Muscle of back (tissue), 11 donors: Measurements from ENCODE around the gene UTS2B. TPM values are rescaled to one million over a fixed set of nuclear protein-coding genes. Genes with fewer than 3 reads are reported as not detected.
"Not testable (repeated sequence)": the region's sequence is repeated elsewhere in the genome, so short reads cannot be mapped to it uniquely, and the experiment has no call there.

ENCODE experiments used
- DNase-seq, 3 donors: peaks; one replicate each; pipeline versions ENCODE4 v3.0.0 to v3.0.0-alpha.2; 2013
- polyA plus RNA-seq, 10 donors: library from polyadenylated mRNA; unstranded; fragments of 120-200 nt; gene quantifications; one replicate each; pipeline ENCODE4 v1.2.1, GENCODE V29; 2013; ENCODE audit not compliant: insufficient read length in 10 of 10

Gene UTS2B
- polyA plus RNA-seq, 10 donors, result 0.12 to 0.22 (median 0.16) TPM; not detected in 7

GRCh38 chr3:191282251-191283185 lies 47.8 kb downstream of the UTS2B start:
- peak in 2 of 3 donors; percentile 26 to 29 for DNase-seq

GRCh38 chr3:191280882-191281281 lies 49.4 kb downstream of the UTS2B start:
- no peak for DNase-seq

DNA sequence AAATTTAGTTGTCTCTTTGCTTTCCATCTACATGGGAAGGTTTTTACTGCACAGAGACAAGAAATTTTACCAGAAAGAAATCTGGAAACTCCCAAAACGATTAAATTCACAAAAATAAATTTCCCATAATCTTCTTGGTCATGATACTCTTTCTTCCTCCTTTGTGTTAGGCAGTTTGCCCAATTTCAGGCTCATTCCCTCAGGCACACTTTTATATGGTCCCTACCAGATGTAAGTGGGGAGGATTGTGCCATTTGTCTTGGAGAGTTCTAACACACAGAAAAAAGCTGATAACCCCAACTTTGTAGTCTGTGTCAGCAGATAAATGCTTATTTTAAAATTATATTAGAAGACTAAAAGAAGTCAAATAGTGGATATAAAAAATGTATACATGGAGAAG lies 50.2 kb downstream of the UTS2B start:
- DNase-seq, result no peak

- no peak for DNase-seq
These were observed 54.6 kb downstream of the UTS2B start for GRCh38 chr3:191275751-191276150.

GRCh38 chr3:191275244-191275643 lies 55.1 kb downstream of the UTS2B start:
- not testable (repeated sequence) for DNase-seq

GRCh38 chr3:191269289-191270085 lies 60.8 kb downstream of the UTS2B start:
- DNase-seq, result no peak

DNA sequence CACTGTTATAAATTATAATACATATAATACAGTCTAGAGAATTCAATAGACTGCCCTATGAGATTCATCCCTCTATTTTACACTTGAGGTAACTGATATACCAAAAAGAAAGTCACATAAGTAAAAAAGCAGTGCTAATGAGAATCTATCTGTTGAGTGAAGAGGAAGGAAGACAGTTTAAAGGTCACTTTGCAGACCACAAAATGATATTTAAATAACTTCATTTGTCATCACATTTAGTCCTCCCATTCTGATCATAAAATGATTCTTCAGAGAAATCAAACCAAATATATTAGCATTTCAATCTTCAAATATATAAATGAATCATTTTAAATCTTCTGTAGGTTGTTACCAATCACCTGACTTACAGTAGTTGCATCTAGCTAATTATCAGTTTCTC lies 61.6 kb downstream of the UTS2B start:
- no peak for DNase-seq

DNA sequence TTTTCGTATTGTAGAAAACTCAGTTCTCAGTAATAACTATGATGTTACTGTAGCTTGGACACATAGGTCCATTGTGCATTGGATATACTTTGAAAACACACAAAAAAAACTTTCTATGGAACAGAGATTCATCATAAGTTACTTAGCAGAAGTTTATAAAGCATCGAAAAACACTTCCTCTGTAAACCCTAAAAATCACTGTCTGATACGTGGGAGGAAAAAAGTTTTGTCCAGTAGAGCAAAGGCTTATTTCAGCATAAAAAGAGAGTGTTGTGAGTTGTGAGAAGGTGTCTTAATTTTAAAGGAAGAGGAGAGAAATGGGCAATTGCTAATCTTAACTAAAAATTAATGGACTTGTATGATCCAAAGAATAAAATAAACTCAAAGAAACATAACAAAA lies 66.5 kb downstream of the UTS2B start:
- DNase-seq, result no peak

DNA sequence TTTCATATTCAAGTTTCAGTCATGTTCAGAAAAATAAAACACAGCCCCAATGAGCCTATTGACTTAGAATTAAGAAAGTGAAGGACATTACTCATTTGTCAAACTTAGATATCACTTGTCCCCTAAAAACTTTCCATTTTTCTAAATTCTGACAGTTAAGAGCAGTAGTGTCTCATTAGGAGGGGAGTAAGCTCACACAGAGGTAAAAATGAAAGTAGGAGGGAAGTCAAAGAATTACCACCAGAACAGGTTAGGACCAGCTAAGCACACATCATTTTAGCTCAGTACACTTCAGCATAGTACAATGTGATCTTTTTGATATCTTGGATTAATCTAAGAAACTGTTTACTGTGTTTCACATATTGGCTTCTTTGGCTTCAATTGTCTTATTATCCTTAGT lies 67.0 kb downstream of the UTS2B start:
- DNase-seq, result no peak

DNA sequence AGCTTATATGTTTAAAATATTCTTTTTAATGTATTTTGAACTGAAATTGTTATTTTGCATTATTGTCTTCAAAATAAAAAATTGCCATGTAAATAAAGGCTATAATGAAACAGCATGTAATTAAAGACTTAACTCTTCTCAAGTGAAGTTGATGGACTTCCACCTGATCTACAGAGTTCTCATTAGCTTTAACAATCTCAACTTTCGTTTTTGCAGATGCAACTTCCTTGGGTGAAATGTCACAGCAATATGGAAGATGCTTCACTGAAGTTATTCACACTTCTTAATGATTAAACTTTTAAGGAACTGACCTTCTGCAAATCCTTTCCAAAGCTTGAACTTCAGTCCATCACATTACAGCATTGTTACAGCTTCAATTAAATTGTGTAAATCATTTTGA lies 67.7 kb downstream of the UTS2B start:
- no peak for DNase-seq

DNA sequence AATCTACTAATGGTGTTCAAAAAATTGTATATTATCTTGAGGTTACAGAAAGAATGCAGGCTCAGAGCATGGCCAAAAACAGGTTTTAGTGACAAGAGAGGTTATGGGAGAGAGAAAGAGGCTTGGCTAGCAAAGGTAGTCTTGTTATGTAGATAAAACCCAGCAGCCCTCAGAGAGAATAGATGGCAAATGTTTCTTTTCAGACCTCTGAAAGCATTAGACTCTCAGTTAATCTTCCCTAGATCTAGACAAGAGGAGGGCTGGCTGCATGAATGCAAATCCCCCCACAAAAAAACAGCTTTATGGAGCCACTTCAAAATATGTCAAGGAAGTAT lies 69.1 kb downstream of the UTS2B start:
- no peak for DNase-seq

DNA sequence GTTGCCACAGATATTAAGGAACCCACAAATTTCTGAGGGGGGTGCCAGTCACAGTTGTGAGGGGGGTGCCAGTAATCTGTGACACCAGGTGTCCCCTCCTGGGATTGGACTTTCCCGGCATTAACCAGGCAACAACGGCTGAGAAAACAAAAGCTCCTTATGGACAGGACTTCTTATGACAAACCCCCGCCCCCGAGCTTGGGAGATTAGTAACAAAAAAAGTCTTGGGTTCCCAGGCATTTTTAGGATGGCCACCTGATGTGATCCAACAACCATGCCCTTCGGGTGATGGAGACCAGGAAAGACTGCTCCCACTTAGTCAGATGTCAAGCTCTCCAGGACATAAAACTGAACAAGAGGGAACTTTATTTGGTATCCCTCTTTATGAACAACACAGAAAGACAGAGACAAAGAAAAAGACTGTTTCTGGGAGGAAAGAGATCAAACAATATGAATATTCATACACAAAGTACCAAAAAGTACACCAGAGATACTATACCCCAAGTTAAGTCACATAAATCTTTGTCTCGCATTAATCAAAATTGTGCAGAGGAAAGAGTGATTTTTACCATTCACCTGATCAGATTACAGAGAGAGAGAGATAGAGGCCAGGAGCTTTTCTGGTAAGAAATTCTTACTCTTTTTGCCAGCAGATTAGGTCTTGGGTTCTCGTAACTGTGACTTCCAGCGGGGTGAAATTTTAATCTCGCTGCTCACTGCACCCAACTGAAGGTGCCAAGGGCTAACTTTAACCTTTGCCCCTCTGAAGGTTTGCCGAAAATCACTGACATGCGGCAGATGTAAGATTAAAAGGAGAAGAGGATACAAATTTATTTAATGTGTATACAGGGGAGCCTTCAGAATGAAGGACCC lies 69.7 kb downstream of the UTS2B start:
- no peak for DNase-seq

GRCh38 chr3:191259486-191259885 lies 70.8 kb downstream of the UTS2B start:
- no peak for DNase-seq

DNA sequence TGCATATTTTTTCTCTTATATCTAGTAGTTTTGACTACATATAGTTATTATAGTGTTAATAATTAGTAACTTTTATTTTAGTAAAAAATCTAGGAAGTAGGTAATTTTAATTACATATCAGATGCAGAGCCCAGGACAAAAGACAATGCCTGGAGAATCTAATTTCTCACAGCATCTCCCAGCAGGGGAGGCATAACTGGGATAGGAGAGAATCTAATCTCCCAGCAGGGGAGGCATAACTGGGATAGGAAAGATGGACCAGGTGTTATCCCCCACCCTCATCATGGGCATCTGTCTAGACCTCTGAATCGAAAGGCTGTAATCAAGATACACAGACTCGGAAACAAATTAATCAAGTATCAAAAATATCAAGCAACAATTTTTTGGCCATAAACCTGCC lies 73.0 kb downstream of the UTS2B start:
- DNase-seq, result no peak

DNA sequence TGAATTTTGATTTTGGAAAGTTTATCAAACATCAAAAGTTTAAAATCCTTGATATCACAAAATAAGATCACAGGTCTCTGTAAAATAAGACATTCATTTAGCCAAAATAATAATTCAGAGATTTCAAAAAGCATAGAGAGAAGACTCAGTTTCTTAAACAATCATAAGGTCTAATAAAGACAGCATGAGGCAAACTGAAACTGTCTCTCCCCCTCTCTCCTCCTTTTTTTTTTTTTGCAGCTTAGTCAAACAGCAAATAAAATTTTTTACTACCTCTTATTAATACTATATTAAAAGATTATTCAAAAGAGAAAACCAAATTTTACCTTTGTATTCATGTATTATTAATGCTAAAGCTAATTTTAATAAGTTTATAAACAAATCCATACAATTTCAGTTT lies 73.9 kb downstream of the UTS2B start:
- no peak for DNase-seq

GRCh38 chr3:191255156-191255555 lies 75.2 kb downstream of the UTS2B start:
- no peak for DNase-seq

DNA sequence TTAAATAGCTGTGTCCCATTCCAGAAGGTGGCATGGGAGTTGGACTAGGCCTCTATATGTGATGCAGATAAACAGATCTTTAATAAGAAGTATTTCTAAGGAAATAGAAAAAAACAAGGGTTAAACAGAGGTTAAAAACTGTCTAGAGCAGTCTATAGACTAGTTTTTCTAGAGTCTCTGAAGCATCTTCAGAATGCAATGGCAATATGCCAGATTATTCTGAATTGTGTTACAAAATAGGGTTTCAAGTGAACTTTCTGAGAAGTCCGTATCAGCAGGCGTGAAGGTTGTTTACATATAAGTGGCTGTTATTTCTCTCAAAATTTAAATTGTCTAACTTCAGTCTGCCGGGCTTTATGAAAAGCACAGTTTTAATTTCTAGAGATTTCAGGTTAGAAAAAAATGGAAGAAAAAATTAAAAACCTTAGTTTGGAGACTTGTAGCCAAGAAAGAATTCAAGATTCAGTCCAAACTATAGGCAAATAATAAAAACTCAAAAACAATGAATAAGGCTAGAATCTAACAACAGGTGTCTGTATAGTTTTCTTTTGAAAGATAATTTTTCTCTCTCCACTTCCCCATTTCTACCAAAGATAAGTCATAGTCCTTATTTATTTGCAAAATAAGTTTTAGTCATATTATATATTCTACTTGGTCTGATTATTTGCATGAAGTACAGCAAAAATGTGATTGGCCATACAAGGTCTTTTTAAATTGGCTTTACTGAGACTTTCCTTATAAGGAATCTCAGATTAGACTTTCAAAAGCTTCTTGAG lies 76.0 kb downstream of the UTS2B start:
- DNase-seq, result no peak

DNA sequence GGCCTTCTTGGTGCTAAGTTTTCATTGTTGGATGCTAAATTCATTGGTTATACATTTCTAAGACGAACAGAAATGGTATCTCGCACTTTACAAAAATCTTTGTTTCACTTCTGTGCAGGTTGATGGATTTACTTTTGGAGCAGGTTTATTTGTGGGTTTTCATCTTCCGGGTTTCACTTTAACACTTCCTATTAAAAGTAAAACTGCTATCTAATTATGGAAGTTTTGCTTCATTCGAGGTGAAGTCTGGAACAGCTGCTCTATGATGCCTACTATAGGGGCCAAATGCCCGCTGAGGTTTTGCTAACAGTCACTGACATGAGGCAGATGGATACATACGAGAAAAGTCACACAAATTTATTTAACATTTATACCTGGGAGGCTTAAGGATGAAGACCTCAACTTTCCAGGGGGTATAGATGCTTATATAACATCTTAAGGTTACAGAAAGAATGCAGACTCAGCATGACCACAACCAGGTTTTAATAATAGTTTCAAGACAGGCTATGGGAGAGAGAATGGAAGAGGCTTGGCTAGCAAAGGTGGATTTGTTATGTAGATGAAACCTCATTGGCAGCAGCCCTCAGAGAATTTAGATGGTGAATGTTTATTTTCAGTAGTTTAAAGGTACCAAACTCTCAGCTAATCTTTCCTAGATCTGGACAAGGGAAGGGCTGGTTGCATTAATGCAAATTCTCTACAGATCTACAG lies 77.1 kb downstream of the UTS2B start:
- no peak for DNase-seq

- DNase-seq, result peak in 1 of 3 donors; percentile 62
These were observed 83.7 kb downstream of the UTS2B start for GRCh38 chr3:191246630-191247029.

DNA sequence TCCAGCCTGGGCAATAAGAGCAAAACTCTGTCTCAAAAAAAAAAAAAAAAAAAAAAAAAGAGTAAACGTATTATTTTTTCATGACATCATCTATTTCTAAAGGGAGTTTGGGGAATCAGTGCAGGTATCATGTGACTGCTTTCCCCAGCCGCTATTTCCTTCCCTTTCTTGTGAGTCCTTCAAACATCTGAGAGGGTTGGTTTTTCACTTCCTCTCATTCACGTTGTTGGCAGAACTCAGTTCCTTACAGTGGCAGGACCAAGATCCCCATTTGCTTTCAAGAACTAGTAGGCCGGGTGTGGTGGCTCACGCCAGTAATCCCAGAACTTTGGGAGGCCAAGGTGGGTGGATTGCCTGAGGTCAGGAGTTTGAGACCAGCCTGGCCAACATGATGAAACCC lies 84.3 kb downstream of the UTS2B start:
- DNase-seq, result peak in 2 of 3 donors; percentile 15 to 45
